Stimulated activated naive CD4-positive, alpha-beta T cell treated with Interleukin-2 at 50 U/mL for 16 hours (primary cell): ENCODE measurements around the gene RIC3.

Source experiments
- DNase-seq: peaks from one replicate; lab custom pipeline; 2025; lab: John Stamatoyannopoulos, UW

Gene RIC3

DNA sequence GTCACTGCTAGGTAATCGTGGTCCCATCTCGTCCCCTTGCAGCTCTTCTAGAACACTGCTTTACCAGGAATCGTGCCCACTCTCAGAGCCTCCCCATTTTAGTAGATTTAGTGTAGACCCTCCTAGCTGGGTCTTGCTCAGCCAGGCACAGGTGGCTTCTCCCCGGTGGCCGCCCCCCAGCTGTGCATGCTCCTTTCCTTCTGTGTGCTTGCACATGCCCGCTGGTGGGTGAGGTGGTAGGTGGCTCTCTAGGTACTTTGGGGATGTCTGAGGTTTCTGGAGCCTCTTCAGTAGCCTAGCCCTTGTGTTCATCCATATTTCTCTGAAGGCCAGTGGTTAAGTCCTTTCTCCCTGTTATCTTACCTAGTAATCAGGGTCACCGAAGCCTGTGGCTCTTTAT is 82.3 kb downstream of the RIC3 start:
- no peak for DNase-seq

DNA sequence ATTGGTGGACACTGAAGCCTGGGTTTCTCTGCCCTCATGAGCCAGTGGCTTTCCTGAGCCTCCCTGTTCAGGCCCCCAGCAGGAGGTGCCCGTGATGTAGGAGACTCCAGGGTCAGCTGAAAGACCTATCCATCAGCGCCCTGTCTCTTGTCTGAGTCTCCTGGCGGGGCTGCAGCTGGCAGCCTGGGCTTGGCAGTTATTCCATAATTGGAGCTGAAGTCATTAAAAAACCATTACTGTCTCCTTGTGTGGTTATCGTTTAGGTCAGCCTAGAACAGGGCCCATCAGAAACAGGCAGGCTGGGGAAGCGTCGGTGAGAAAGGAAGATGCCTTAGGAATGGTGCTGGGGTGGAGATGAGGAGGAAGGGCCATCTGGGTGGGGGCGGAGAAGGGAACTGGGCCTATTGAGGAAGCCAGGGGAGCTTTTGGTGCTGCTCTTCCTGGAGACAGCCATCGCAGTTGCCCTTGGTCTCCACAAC is 82.8 kb downstream of the RIC3 start:
- DNase-seq, result no peak

DNA sequence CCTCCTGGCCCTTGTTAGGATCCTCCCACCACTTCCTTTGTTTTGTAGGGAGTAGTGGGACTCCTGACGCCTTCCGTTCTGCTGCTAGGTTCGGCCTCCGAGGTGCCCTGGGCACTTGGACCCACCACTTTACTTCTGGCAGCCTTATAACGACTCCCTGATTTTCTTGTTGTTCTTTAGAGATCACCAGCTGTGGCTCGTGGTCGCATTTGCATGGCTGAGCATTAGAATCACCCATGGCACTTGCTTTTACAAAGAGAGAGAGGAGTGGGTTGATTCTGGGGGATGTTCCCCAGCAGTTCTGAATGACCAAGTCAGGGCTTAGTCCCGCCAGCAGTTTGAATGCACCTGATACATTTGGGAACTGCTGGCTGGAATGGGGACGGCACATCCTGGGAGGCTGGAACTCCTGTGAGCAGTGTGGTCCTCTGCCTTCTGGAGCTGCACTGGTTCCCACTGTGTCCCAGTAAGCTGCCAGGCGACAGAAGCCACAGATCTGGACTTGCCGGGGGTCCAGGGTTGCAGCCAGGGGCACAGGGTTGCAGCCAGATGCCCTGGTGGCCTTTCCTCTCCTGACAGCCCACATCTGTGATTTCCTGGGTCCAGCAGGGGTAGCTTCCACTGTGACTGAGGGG is 83.7 kb downstream of the RIC3 start:
- DNase-seq, result no peak

DNA sequence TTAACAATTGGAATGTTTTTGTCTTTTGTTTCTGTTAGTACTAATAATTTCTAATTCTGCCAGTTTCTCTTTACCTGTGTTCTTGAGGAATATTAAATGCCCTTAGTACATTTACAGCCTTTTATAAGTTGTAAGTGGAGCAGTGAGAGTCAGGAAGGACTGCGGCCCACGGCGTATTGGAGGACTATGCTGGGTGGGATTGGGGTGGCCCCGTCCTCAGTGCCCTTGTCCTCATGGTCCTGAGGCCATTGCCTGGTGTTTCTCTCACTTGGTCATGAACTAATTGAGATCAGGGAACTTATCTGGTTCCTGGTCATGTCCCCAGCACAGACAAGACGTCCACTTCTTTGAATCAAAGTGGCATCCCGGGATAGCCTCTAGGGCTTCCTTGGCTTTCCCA is 84.5 kb downstream of the RIC3 start:
- no peak for DNase-seq

DNA sequence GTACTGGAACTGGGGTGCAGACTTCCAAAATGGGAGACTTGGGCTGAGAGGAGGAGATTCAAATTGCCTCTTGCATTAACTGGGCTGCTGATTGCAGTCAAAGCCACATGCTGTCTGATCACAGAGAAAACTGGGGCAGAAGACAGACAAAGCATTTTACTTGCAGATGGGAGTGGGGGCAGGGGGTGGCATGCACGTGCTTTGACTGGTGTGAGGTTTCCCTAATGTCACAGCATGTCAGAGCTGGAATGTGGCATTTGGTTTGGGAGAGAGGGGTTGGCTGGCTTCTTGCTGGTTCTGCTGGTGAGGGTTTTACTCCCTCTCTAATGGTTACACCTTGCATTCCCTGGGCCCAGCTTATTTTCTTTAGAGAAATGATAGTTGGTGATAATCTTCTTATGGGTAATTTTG is 84.9 kb downstream of the RIC3 start:
- DNase-seq, result no peak

DNA sequence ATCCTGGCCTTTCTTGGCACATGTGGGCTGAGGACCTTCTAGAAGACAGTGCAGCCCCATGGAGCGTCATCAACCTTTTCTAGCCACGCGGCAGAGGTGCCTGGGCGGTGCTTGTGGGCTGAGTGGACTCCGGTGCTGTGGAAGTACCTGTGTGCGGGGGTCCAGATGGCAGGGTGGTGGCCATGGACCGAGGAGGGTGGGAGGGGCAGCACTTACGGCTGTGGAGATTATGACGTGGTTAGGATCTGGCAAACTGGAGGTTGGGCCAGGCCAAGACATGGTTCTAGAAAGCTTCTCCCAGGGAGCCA is 85.8 kb downstream of the RIC3 start:
- no peak for DNase-seq

DNA sequence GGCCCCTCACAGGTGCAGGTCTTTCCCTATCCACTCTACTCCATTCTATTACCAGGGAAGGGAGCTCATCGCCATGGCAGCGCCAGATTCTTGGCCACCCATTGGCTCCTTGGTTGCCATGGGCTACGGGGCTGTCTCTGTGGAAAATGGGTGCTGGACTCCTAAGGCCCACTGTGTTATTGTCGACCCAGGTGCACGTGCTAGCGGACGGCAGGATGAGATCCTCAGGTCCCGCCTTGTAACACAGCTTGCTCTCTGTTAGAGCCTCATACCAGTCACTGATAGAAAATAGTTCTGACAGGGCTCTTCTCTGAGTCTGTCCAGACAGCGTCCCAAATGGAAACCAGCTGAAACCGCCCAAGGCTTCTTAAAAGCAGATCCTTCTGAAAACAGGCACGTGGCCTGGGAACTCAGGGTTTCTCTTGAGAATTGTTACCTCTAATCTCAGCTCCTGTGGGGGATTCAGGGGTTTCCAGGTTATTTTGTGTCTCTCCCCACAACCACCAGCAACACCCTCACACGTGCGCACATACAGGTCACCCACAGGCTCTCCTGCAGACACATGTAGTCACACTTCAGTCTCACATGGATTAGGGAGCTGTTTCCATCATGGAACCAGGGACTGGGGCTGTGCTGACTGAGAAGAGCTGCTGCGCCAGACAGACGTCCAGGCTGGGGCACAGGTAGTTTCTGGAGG is 86.3 kb downstream of the RIC3 start:
- DNase-seq, result no peak

DNA sequence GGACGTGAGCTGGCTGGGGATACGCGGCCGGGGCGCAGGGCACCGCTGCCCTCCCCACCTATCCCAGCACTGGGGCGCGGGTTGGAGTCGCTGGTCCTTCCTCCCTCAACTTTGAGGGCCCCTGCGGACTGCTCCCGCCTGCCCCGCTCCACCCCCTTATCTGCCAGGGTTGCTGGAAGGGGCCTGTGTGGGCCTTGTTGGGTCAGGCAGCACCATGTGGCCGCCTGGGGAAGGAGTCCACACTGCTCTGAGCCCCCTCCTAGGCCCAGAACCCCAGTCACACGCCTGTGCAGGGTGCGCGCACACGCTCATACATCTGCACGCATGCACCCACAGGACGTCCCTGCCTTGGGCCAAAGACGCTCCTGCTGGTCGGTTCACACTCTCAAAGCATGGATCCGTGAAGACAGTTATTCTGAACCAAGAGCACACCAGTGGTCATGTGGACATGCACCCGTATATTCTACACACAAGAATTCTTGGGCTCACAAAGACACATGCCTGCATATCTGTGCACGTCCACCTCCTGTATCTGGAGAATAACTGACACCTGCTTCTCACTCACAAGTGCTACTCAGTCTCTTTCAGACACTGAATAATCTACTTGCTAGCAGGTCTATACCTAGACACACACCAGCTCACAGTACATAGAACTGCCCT is 87.1 kb downstream of the RIC3 start:
- no peak for DNase-seq

DNA sequence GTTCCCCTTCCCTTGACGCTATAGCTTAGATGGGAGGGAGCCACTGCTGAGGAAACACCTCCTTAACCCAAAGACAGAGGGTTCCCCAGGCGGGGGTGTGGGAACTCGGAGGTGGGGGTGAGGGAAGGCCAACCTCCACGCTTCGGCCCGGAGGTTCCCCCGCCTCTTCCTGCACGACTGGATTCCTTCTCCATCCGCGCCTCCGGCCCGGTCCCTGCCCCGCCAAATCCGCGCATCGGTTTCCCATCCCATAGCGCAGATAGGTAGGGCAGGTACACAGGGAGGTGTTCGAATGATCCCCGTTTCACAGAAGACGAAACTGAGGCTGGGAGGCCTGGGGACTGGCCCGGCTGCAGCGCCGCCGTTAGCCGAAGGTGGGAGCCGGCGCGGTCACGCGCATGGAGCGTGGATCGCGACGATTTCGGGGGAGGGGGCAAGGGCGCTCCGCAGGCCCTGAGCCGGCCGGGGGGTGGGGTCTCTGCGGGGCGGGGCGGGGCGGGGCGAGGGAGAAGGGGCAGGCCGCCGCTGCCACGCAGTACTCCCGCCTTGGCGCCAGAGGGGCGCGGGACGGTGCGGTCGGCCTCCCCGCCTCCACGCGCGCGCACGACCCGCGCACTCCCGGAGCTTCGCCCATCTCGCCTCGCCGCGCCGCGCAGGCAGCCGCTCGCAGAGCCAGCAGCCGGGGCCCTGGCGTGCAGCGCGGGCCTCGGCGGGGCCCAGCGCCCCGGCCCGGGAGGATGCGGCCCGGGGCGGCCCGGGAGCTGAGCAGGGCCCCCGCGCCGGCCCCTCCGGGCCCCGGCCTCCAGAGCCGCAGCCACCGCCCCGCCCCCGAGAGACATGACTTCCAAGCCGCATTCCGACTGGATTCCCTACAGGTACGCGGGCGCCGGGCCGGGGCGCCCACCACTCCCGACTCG is 87.9 kb downstream of the RIC3 start, which contains the start of gene TUB:
Gene TUB, plus strand, starts transcription at position 538 of the 917 bp plus-strand sequence. Its CDS starts 300 bp downstream, at position 838.
- no peak for DNase-seq

DNA sequence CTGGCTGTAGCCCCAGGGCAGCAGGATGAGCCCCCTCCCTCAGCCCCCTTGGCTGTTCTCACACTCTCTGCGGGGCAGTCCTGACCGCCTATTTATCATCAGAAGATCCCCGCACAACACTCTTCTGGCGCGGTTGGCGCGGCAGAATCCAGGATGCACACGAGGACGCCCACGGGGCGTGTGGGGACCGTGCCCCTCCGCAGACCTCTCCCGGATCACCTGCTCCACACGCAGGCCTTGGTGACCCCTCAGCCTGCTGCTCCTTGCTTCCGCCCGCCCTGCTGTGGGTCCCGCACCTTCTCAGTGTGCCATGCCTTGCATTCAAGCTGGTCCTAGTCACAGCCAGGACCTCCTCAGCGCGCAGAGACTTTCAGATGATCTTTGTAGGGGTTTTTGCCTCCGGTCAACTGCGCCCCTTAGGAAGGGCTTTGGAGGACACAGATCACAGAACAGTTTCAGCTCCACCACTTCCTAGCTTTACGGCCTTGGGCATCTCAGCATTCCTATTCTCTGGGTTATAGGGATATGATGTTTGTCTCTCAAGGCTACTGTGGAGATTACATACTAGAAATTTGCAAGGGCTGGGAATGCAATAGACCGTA is 88.7 kb downstream of the RIC3 start:
- no peak for DNase-seq

DNA sequence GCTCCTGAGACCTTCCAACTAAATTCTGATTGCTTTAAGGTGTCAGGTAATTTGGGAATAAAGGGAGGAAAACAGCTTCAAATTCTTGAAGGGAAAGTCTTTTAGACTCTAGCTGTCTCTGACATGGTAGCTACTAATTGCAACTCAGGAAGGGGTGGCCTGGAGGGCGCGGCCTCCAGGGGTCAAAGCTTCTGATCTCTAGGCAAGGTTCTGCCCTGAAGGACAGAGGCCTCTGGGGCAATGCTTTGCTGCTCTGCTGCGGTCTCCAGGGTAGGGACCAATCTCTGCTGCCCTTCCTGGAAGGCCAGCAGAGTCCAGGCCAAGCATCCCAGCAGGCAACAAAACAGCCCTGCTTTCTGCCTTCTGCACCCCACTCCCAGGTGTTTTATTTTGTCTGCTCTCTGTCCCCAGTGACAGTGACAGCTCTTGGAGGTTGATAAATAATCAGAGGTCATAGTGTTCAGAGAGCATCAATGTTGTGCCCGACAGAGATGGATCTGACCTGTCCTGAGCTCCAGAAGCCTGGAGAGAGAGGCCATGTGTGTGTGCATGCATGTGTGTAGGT is 89.6 kb downstream of the RIC3 start:
- no peak for DNase-seq

DNA sequence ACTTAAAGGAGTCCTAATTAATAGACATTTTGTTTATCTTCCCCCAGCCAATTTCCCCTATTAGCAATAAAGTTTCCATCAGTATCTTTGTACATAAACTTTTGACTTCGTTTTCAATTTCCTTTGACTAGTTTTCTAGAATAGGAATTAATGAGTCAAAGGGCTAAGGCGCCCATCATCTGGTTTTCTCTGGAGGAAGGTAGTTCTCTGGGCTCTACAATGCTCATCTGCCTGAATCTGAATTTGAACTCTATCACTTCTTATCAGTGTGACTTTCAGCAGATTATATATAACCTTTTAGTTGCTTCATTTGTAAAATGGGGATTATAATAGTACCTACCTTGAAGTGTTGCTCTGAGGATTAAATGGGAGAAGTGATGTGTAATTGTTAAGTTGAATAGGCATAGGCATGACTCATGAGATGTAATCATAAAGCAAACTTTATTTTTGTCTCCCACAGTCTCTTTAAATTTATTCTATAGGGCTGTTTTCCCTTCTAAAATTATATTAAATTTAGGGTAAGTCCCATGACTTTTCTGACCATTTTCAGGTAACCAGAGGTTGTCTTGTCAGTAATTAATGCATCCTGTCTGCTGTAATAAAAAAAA is 93.6 kb downstream of the RIC3 start:
- no peak for DNase-seq

DNA sequence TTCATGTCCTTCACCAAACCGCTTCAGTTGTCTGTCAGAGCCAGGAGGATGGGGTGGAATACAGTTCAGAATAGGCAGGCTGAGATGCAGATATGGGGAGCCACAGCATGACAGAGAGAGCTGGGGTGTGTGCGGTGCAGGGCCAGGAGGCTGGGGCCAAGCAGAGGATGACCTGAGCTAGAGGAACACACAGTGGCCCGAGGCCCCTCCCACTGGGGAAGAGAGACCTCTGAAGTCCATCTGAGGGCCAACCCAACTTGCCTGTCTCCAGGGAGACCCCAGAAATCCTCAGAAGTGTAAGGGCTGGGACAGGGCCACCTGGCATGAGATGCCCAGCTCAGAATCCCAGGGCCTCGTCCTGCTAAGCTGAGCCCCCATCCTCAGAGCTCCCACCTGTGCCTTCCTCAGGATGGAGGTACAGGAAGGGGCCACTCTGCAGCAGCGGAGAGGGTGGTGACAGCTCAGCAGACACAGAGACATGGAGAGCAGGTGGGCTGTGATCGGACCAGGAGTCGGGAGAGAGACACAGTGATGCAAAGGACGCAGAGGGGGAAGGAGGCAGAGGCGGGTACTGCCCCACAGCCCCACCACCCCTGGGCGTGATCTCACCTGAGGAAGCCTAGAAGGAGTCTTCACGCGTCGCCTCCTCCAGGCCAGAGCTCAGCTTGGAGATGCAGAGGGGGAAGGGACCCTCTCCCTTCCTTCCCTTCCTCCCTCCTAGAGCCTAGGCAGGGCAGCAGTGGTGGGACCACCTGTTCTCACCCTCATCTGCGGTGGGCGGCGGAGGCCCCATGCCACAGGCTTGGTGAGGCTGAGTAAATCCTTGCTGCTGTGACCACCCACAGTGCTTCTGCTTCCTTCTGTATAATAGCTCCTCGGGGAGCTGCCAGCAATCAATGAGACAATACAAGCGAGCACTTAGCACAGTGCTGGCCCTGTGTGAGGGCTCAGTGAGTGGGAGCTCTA is 96.9 kb downstream of the RIC3 start:
- DNase-seq, result no peak

DNA sequence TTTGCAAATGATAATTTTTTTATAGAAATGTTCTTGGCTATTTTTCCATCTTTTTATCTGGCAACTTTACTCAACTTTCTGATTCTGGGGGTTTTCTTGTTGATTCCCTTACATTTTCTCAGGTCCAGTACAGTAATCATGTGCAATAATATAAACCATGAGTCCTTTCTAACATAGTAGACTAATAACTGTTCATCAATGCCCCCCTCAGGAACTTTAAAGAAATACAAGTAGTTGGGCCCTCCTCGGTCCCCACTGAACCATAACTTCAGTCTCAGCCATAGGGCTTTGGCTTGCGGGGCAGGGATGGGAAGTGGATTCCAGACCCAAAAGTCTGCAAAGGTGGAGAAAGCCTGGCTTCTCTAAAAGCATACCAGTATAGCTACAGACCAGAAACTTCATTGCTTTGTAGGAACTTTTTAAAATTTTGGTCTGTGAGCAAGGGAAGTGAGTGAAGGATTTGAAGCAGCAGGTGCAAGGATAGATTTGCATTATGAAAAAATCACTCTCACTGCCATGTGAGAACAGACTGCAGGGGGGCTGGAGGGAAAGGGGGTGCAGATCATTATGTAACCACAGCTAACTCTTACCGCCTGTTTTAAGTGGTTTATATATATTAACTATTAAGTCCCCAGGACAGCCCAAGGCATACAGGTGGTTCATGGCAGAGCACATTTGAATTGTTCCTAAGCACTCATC is 98.3 kb downstream of the RIC3 start:
- no peak for DNase-seq

DNA sequence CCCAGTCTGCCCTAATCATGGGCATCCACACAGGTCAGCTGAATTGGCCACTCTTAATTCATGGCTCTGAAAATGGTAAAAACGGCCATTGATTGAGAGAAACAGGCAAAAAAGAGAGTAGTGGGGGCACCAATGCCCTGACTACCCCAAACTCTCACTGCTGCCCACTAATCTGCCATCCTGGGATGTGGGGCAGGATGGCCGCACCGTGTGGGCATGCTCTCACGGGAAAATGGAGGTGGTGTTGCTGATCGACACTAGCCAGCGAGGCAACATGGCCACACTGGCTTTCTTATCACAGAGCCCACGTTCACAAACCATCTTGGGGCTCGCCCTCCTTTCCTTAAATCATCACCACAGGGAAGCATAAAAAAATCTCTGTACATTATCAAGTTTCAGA is 99.1 kb downstream of the RIC3 start:
- no peak for DNase-seq

DNA sequence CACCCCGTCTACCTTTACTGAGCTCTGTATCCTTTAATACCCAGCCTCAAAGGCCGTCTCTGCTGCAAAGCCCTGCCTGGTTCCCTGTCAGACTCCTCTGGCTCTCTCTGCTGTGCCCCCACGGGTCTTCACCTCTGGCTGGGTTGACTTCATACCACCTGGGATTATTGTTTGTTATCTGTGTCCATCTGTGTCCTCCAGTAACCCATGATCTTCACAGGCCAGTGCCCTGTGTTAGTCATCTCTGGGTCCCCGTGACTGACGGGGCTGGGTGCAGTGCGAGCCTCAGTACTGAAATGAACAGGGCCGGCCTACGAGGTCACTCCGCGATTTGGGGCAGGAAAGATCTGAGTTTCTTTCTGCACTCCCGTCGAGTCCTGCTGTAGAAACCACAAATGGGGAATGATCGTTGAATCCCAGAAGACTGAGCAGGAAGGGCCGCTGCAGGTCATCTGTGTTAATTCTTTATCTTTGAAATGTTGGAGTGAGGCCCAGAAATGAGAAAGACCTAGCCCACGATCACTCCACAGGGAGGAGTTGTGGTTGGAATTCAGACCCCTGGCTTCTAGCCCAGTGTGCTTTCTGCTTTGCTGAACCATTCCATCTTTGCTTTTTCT is 100.1 kb downstream of the RIC3 start:
- no peak for DNase-seq

DNA sequence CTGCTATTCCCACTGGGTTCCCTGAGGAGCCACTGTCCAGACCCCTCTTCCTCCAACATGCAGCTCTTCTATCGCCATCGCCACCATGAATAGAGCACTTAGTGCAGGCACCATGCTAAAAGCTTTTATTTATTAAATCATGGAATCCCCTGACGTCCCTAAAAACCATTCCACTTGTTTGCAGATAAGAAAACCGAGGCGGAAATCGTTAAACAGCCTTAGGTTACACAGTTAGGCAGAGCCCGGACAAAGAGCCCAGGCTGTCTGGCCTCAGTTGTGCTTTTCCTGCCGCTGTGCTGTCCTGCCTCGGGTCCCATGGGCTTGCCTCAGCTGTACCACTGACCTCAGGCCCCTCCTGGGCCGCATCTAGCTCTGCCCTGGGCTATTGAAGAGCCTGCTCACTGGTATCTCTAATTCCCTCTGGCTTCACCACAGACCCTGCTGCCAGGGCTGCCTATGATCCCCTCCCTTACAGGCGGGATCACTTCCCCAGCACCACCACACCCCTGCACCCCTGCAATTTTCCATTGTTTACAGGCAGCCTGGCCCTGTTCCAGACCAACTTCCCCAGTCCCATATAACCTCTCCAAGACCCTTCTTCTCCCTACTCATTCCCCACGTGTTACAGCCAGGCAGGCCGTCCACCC is 100.8 kb downstream of the RIC3 start:
- no peak for DNase-seq

DNA sequence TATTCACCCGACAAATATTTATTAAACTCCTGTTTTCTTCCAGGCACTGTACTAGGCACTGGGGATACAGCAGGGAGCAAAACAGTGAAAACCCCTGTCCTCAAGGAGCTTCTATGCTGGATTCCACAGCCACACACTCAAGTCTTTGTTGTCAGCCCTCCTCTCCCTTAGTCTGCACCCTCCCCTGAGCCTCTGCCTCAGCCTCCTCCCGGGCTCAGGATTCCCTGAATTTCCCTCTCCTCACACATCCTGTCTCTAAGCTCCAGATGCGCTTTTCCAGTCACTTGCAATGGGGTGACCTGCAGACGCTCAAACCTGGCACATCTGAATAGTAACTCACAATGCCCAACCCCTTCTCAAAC is 101.3 kb downstream of the RIC3 start:
- DNase-seq, result no peak
